GM19468 (cell line): ENCODE results near the gene GINS2.

Experiments
- ATAC-seq: cut with Tn5 transposase; IDR thresholded peaks from one replicate; pipeline ENCODE4 v1.9.1; 2021; ENCODE audit warnings: mild to moderate bottlenecking, moderate library complexity, moderate number of reproducible peaks; ENCODE audit not compliant: unreplicated experiment; ENCODE audit errors: extremely low read depth

GINS2 gene

GRCh38 chr16:85632709-85633437 lies 55.9 kb downstream of the GINS2 start:
- ATAC-seq = no peak

DNA sequence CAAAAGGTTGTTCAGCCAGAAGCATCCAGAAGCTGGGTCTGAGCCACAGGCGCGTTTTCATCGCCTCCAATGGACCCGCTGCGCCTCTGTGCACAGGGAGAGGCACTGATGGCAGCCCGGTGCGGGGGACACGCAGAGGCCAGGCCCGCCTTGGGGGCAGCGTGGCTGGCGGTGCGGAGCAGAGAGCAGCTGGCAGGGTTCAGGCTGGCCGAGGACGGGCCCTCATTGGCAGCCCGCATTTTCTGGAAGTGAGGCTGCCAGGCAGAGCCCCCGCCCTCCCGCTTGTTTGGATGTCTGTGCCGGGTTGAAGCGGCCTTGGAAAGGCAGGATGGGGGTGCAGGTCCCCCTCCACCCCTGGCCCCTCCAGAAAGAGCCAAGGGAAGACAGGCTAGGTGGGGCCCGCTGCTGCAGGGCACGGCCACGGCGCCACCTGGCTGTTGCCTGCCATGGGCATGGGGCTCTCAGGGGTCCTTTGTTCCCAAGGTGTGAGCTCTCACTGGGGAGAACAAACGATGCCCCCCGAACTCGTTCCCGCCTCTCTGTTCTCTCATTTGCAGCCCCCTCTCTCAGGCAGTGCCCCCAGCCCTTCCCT lies 56.9 kb downstream of the GINS2 start:
- no peak for ATAC-seq

DNA sequence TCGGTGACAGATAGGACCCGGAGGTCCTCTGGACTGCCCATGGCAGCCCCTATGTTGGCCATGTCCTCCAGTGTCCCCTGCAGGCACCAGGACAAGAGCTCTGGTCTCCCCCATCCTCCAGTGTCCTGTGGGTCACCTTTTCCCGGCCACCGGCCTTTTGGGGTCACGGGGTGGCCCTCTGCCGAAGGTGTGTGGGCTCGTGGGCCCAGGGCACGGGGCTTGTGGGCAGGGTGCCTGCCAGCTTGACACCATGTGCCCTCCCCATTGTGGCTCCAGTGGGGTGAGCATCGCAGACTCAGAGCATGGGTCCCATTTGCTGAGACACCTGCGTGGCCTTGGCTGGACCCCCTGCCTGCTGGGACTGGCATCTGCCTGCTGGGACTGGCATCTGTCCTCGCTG lies 57.5 kb downstream of the GINS2 start:
- ATAC-seq = no peak

GRCh38 chr16:85629853-85630252 lies 58.9 kb downstream of the GINS2 start:
- no peak for ATAC-seq

GRCh38 chr16:85629326-85629725 lies 59.4 kb downstream of the GINS2 start:
- ATAC-seq = no peak

- ATAC-seq = no peak
Measured at GRCh38 chr16:85628645-85629044, 60.1 kb downstream of the GINS2 start.

DNA sequence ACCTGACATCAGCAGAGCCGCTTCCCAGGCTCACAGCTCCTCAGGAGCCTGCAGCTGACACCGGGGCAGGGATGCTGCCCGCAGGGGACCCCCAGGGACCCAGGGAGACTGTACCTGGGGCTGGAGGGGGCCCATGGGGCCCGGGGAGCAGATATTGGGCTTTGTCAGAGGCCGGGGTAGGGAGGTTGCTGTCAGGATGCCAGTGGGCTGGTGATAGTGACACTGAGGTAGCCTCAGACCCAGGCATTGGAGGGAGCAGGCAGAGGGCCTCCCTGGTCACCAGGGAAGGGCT lies 60.5 kb downstream of the GINS2 start:
- ATAC-seq = no peak

GRCh38 chr16:85627526-85628264 lies 61.1 kb downstream of the GINS2 start:
- no peak for ATAC-seq

GRCh38 chr16:85627089-85627488 lies 61.7 kb downstream of the GINS2 start:
- no peak for ATAC-seq
